Esophagus squamous epithelium (tissue), 5 donors: ENCODE data around the gene RNF157. TPM values are rescaled to one million over a fixed set of nuclear protein-coding genes. Genes with fewer than 3 reads are reported as not detected.

ENCODE experiments used
- DNase-seq: peaks from one replicate; lab custom pipeline; 2025; lab: John Stamatoyannopoulos, UW
- H3K27ac ChIP-seq, 4 donors: fragments of 200-600 bp; sonication (generic); one replicate each; pipeline ENCODE4 v1.5.1; 2016 to 2019; ENCODE audit warnings: mild to moderate bottlenecking in 1 of 4
- H3K27me3 ChIP-seq, 4 donors: fragments of 200-600 bp; sonication (generic); 1 replicate in 3 of 4; 2 replicates in 1 of 4; pipeline versions ENCODE4 v1.5.1 to v1.6.0; 2017 to 2021; ENCODE audit warnings: antibody characterized with exemption in 1 of 4
- H3K36me3 ChIP-seq, 3 donors: fragments of 200-600 bp; sonication (generic); one replicate each; pipeline ENCODE4 v1.5.1; 2016 to 2019
- H3K4me1 ChIP-seq, 3 donors: fragments of 200-600 bp; sonication (generic); one replicate each; pipeline ENCODE4 v1.5.1; 2017 to 2019
- H3K4me3 ChIP-seq, 4 donors: fragments of 200-600 bp; sonication (generic); 1 replicate in 3 of 4; 2 replicates in 1 of 4; pipeline ENCODE4 v1.5.1; 2016 to 2019; ENCODE audit warnings: mild to moderate bottlenecking in 2 of 4, moderate library complexity in 1 of 4
- H3K9me3 ChIP-seq, 3 donors: fragments of 200-600 bp; sonication (generic); one replicate each; pipeline ENCODE4 v1.5.1; 2016 to 2019
- CTCF ChIP-seq, 6 experiments: fragments of 450-650 bp in 4 of 6; fragments of 200-600 bp in 2 of 6; sonication (generic) in 2 of 6; IDR thresholded peaks; one replicate each; pipeline ENCODE4 v1.5.1; 2016 to 2019; ENCODE audit warnings: antibody characterized with exemption in 6 of 6, mild to moderate bottlenecking in 4 of 6, moderate library complexity in 4 of 6
- POLR2A ChIP-seq, 4 donors: fragments of 450-650 bp; IDR thresholded peaks; one replicate each; pipeline ENCODE4 v1.6.1; 2017; ENCODE audit warnings: antibody characterized with exemption in 4 of 4, mild to moderate bottlenecking in 4 of 4, moderate library complexity in 3 of 4
- WGBS, 2 donors: methylation state at CpG; one replicate each; pipeline ENCODE4 v1.1.5; 2018; 5-methylcytosine and 5-hydroxymethylcytosine counted together
- intact Hi-C: fragments of 100-400 bp; cut with DNase I; formaldehyde crosslinking; loops from one replicate; pipeline ENCODE4 v1.15.0; 2022
- total RNA-seq, 4 donors: library from RNA; depleted of rRNA; stranded (reverse); fragments of >200 nt; gene quantifications; one replicate each; pipeline ENCODE4 v1.1.0, GENCODE V29; 2016
- donor health status: DM: yes; HTN: yes; CAD: no.

The RNF157 gene
- total RNA-seq, 4 donors from 2014 or later, result 0.11 to 3.4 (median 0.26) TPM

DNA sequence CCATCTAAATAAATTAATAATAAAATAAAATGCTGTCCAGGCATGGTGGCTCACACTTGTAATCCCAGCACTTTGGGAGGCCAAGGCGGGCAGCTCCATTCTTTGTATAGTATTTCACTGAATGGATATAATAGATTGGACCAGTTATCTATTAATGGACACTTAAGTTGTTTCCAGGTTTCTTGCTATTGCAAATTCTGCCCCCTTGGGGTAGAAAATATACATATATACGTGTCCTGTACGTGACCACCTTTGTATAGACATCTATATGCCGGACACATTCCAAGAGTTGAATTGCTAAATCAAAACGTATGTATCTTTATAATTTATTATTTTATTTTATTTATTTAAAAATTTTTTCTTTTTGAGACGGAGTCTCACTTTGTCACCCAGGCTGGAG, 132.8 kb downstream of the RNF157 start:
- H3K9me3 ChIP-seq, result no peaks in the 10 kb centered on the region
- no peak overlapping the region for H3K4me3 ChIP-seq
- intact Hi-C loops, result no loop called here
- no peaks in the 10 kb centered on the region for H3K27me3 ChIP-seq
- DNase-seq, result no peak
- no peaks in the 10 kb centered on the region for H3K36me3 ChIP-seq
- no peak overlapping the region for H3K27ac ChIP-seq
- peaks cover 10 to 34% (median 10%) of the 10 kb centered on the region in 3 donors for H3K4me1 ChIP-seq
- WGBS, 2 donors, result 69 to 75% methylated on average over 6 of the region's 6 CpGs
- no peak for TF ChIP-seq POLR2A (IDR thresholded peaks at IDR 0.05)
- peak in 2 of 6 experiments; percentile 6 to 20 for TF ChIP-seq CTCF (IDR thresholded peaks at IDR 0.05)

- 42 to 59% methylated on average over 3 of the region's 3 CpGs for WGBS, 2 donors
- no peak overlapping the region for H3K4me3 ChIP-seq
- no peak for TF ChIP-seq POLR2A (IDR thresholded peaks at IDR 0.05)
- no peak for TF ChIP-seq CTCF (IDR thresholded peaks at IDR 0.05)
These were observed 133.6 kb downstream of the RNF157 start for GRCh38 chr17:76106703-76107102.

DNA sequence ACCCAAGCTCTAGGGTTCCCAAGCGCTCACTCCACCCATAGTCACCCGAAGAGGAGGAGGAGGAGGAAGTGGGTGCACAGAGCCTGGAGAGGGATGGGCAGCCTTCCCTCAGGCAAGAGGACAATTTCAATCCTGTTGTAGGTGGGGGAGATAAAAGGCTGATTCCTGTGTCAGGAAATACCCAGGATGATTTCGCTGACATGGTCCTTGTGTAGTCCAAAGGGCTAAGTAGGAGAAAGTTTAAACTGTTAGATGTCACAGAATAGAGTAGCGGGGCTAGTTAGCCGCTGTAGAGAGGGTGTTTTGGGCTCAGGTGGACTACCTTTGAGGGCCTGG, 135.4 kb downstream of the RNF157 start:
- WGBS, 2 donors, result 64 to 67% methylated on average over 3 to 5 of the region's 5 CpGs
- no peak for DNase-seq
- intact Hi-C loops, result no loop called here
- H3K4me1 ChIP-seq, result peaks cover 12 to 46% (median 15%) of the 10 kb centered on the region in 3 donors
- H3K27ac ChIP-seq, result no peak overlapping the region
- peaks cover 10 to 20% (median 13%) of the 10 kb centered on the region in 3 donors for H3K36me3 ChIP-seq
- TF ChIP-seq CTCF (IDR thresholded peaks at IDR 0.05), result no peak
- no peak for TF ChIP-seq POLR2A (IDR thresholded peaks at IDR 0.05)
- no peak overlapping the region for H3K4me3 ChIP-seq
- H3K9me3 ChIP-seq, result no peaks in the 10 kb centered on the region
- no peaks in the 10 kb centered on the region for H3K27me3 ChIP-seq

More at GRCh38 chr17:76106703-76107102, 133.6 kb downstream of the RNF157 start:
- no peaks in the 10 kb centered on the region for H3K9me3 ChIP-seq
- peaks cover 12 to 42% (median 15%) of the 10 kb centered on the region in 3 donors for H3K4me1 ChIP-seq
- peaks cover under 1 to 2% (median 1%) of the 10 kb centered on the region in 3 donors for H3K36me3 ChIP-seq
- no peaks in the 10 kb centered on the region for H3K27me3 ChIP-seq
- no peak overlapping the region for H3K27ac ChIP-seq
- intact Hi-C loops, result no loop called here
- DNase-seq, result no peak

GRCh38 chr17:76104140-76104895, 136.0 kb downstream of the RNF157 start:
- DNase-seq, result no peak
- 81 to 100% methylated on average over 4 to 17 of the region's 29 CpGs for WGBS, 2 donors

More at GRCh38 chr17:76104140-76104895, 136.0 kb downstream of the RNF157 start:
- Histone ChIP-seq H3K4me1 (peaks cover 12 to 46% (median 15%) of the 10 kb centered on the region in 3 donors), H3K36me3 (peaks cover 10 to 26% (median 16%) of the 10 kb centered on the region in 3 donors), H3K27ac (peak overlapping the region; percentile 88 to 93 (median 92)), H3K27me3 (no peaks in the 10 kb centered on the region), H3K9me3 (no peaks in the 10 kb centered on the region), H3K4me3 (peak overlapping the region; percentile 78 to 90 (median 86))
- TF ChIP-seq CTCF (IDR thresholded peaks at IDR 0.05), result no peak
- no peak for TF ChIP-seq POLR2A (IDR thresholded peaks at IDR 0.05)
- intact Hi-C loops, result no loop called here
